Uterus (tissue), 4 donors: ENCODE data around the gene CCSER2. TPM values are rescaled to one million over a fixed set of nuclear protein-coding genes. Genes with fewer than 3 reads are reported as not detected.

Experiments
- DNase-seq, 2 donors: peaks; one replicate each; pipeline ENCODE4 v3.0.0-alpha.2; 2019 to 2020
- H3K27ac ChIP-seq, 2 donors: fragments of 200-600 bp; sonication (generic); 1 replicate in 1 of 2; 2 replicates in 1 of 2; pipeline ENCODE4 v1.5.1; 2016 to 2018
- H3K27me3 ChIP-seq, 2 donors: fragments of 200-600 bp; sonication (generic); one replicate each; pipeline ENCODE4 v1.5.1; 2018 to 2019; ENCODE audit warnings: control low read depth in 1 of 2
- H3K36me3 ChIP-seq, 2 donors: fragments of 200-600 bp; sonication (generic); one replicate each; pipeline ENCODE4 v1.5.1; 2019; ENCODE audit warnings: control low read depth in 1 of 2
- H3K4me1 ChIP-seq, 2 donors: fragments of 200-600 bp; sonication (generic); one replicate each; pipeline ENCODE4 v1.5.1; 2018 to 2019; ENCODE audit warnings: control low read depth in 1 of 2
- H3K4me3 ChIP-seq, 2 donors: fragments of 200-600 bp; sonication (generic); 1 replicate in 1 of 2; 2 replicates in 1 of 2; pipeline ENCODE4 v1.5.1; 2018 to 2019; ENCODE audit warnings: mild to moderate bottlenecking in 1 of 2
- H3K9me3 ChIP-seq, 2 donors: fragments of 200-600 bp; sonication (generic); one replicate each; pipeline ENCODE4 v1.5.1; 2019; ENCODE audit warnings: control low read depth in 1 of 2
- CTCF ChIP-seq, 4 experiments: fragments of 200-600 bp in 2 of 4; fragments of 450-650 bp in 2 of 4; sonication (generic) in 2 of 4; IDR thresholded peaks; one replicate each; pipeline ENCODE4 v1.5.1; 2016 to 2019; ENCODE audit warnings: antibody characterized with exemption in 4 of 4, mild to moderate bottlenecking in 2 of 4, moderate library complexity in 1 of 4
- POLR2A ChIP-seq, 2 donors: fragments of 450-650 bp; IDR thresholded peaks; one replicate each; pipeline ENCODE4 v1.6.1; 2016; ENCODE audit warnings: antibody characterized with exemption in 2 of 2, mild to moderate bottlenecking in 1 of 2, moderate library complexity in 1 of 2
- intact Hi-C: fragments of 100-400 bp; cut with DNase I; formaldehyde crosslinking; loops from one replicate; pipeline ENCODE4 v1.15.1; 2023; ENCODE audit warnings: low total_unique reads
- total RNA-seq, 4 donors: library from RNA; depleted of rRNA in 3 of 4; stranded (reverse); fragments of >200 nt in 3 of 4; gene quantifications; one replicate each; pipeline versions ENCODE4 v1.1.0 to v1.2.4, GENCODE V29; 2014 to 2023
- donor health status: DM: yes; HTN: yes; CAD: no.

The CCSER2 gene
- total RNA-seq, 4 donors from 2014 or later: 40.5 to 112 (median 54.0) TPM

GRCh38 chr10:84452003-84452402, 123.6 kb downstream of the CCSER2 start:
- intact Hi-C loops: no loop called here
- Histone ChIP-seq H3K4me1 (no peaks in the 10 kb centered on the region), H3K27ac (no peak overlapping the region), H3K9me3 (no peaks in the 10 kb centered on the region), H3K27me3 (no peaks in the 10 kb centered on the region), H3K4me3 (no peak overlapping the region), H3K36me3 (no peaks in the 10 kb centered on the region)
- TF ChIP-seq CTCF (IDR thresholded peaks at IDR 0.05) (no peak), POLR2A (IDR thresholded peaks at IDR 0.05) (no peak)
- DNase-seq: no peak

GRCh38 chr10:84453303-84453702, 124.9 kb downstream of the CCSER2 start:
- intact Hi-C loops: no loop called here
- Histone ChIP-seq H3K36me3 (no peaks in the 10 kb centered on the region), H3K27me3 (no peaks in the 10 kb centered on the region), H3K4me3 (no peak overlapping the region), H3K4me1 (no peaks in the 10 kb centered on the region), H3K27ac (no peak overlapping the region), H3K9me3 (no peaks in the 10 kb centered on the region)
- TF ChIP-seq CTCF (IDR thresholded peaks at IDR 0.05) (no peak), POLR2A (IDR thresholded peaks at IDR 0.05) (no peak)
- DNase-seq: no peak

- Histone ChIP-seq H3K36me3 (no peaks in the 10 kb centered on the region), H3K4me1 (no peaks in the 10 kb centered on the region), H3K27ac (no peak overlapping the region), H3K9me3 (no peaks in the 10 kb centered on the region), H3K4me3 (no peak overlapping the region), H3K27me3 (no peaks in the 10 kb centered on the region)
- TF ChIP-seq CTCF (IDR thresholded peaks at IDR 0.05): no peak
- no peak for TF ChIP-seq POLR2A (IDR thresholded peaks at IDR 0.05)
- intact Hi-C loops: no loop called here
- DNase-seq: no peak
These were observed 127.7 kb downstream of the CCSER2 start for GRCh38 chr10:84456126-84456525.

- H3K4me1 ChIP-seq: peaks cover 0 to 3% of the 10 kb centered on the region in 2 donors
- no peak for DNase-seq
These were observed 132.1 kb downstream of the CCSER2 start for GRCh38 chr10:84460520-84460919.

GRCh38 chr10:84469470-84469869, 141.1 kb downstream of the CCSER2 start:
- no peak overlapping the region for H3K4me3 ChIP-seq
- no peak for TF ChIP-seq POLR2A (IDR thresholded peaks at IDR 0.05)
- no peak for TF ChIP-seq CTCF (IDR thresholded peaks at IDR 0.05)
- H3K27me3 ChIP-seq: no peaks in the 10 kb centered on the region
- intact Hi-C loops: no loop called here
- H3K36me3 ChIP-seq: no peaks in the 10 kb centered on the region
- no peaks in the 10 kb centered on the region for H3K9me3 ChIP-seq
- no peak for DNase-seq
- H3K4me1 ChIP-seq: no peaks in the 10 kb centered on the region
- no peak overlapping the region for H3K27ac ChIP-seq

More at GRCh38 chr10:84460520-84460919, 132.1 kb downstream of the CCSER2 start:
- intact Hi-C loops: no loop called here
- no peaks in the 10 kb centered on the region for H3K36me3 ChIP-seq
- no peak overlapping the region for H3K4me3 ChIP-seq
- H3K27ac ChIP-seq: no peak overlapping the region
- H3K27me3 ChIP-seq: no peaks in the 10 kb centered on the region
- no peak for TF ChIP-seq CTCF (IDR thresholded peaks at IDR 0.05)
- TF ChIP-seq POLR2A (IDR thresholded peaks at IDR 0.05): no peak
- H3K9me3 ChIP-seq: no peaks in the 10 kb centered on the region
